Activated naive CD4-positive, alpha-beta T cell treated with anti-CD3 and anti-CD28 coated beads, Interleukin-2, amount 50 U/mL, for 72 hours (primary cell): ENCODE data around the gene MXRA8. TPM values are rescaled to one million over a fixed set of nuclear protein-coding genes. Genes with fewer than 3 reads are reported as not detected.

Source experiments
- ATAC-seq, 2 donors: fragments of 150-1000 bp; cut with Tn5 transposase; 2 replicates each; pipeline ENCODE4 v1.10.0; 2021; ENCODE audit warnings: mild to moderate bottlenecking in 2 of 2, moderate library complexity in 2 of 2
- DNase-seq, 2 donors: peaks; one replicate each; pipeline ENCODE4 v3.0.0; 2021 to 2022; ENCODE audit warnings: low spot score in 2 of 2
- H3K27ac Mint-ChIP-seq, 2 donors: one replicate each; pipeline ENCODE4 v1.8.0; 2022; ENCODE audit warnings: mild to moderate bottlenecking in 2 of 2, mixed read lengths in 2 of 2
- H3K36me3 Mint-ChIP-seq, 2 donors: one replicate each; pipeline ENCODE4 v1.8.0; 2022; ENCODE audit warnings: mixed read lengths in 2 of 2
- H3K9me3 Mint-ChIP-seq, 2 donors: one replicate each; pipeline ENCODE4 v1.8.0; 2022; ENCODE audit warnings: mixed read lengths in 2 of 2
- total RNA-seq, 2 donors: library from RNA; stranded (reverse); gene quantifications; one replicate each; pipeline ENCODE4 v1.2.3, GENCODE V29; 2022

The MXRA8 gene
- total RNA-seq, 2 donors from 2014 or later: 0.66 TPM; not detected in 1

GRCh38 chr1:1347663-1348419 is 10.5 kb downstream of the MXRA8 start:
- Mint-ChIP-seq H3K9me3 (no peaks in the 10 kb centered on the region), H3K27ac (peak overlapping the region in 1 of 2 donors; percentile 65), H3K36me3 (no peaks in the 10 kb centered on the region)
- ATAC-seq (no peak), DNase-seq (no peak)

GRCh38 chr1:1347026-1347595 is 11.2 kb downstream of the MXRA8 start:
- no peak for DNase-seq
- ATAC-seq: no peak
- no peaks in the 10 kb centered on the region for H3K9me3 Mint-ChIP-seq
- no peaks in the 10 kb centered on the region for H3K36me3 Mint-ChIP-seq
- H3K27ac Mint-ChIP-seq: peak overlapping the region in 1 of 2 donors; percentile 65

GRCh38 chr1:1346501-1346890 is 11.9 kb downstream of the MXRA8 start:
- Mint-ChIP-seq H3K36me3 (peaks cover under 1% of the 10 kb centered on the region in 2 donors), H3K9me3 (no peaks in the 10 kb centered on the region), H3K27ac (no peak overlapping the region)
- ATAC-seq (no peak), DNase-seq (no peak)

GRCh38 chr1:1345860-1346500 is 12.4 kb downstream of the MXRA8 start:
- Mint-ChIP-seq H3K36me3 (peaks cover 5 to 6% of the 10 kb centered on the region in 2 donors), H3K9me3 (no peaks in the 10 kb centered on the region), H3K27ac (no peak overlapping the region)
- ATAC-seq (no peak), DNase-seq (no peak)

GRCh38 chr1:1345384-1345783 is 13.0 kb downstream of the MXRA8 start:
- H3K27ac Mint-ChIP-seq: no peak overlapping the region
- H3K9me3 Mint-ChIP-seq: no peaks in the 10 kb centered on the region
- no peak for DNase-seq
- H3K36me3 Mint-ChIP-seq: peaks cover 9 to 11% of the 10 kb centered on the region in 2 donors
- no peak for ATAC-seq

- H3K9me3 Mint-ChIP-seq: no peaks in the 10 kb centered on the region
Measured at GRCh38 chr1:1344655-1345361, 13.5 kb downstream of the MXRA8 start.

GRCh38 chr1:1343811-1344421 is 14.4 kb downstream of the MXRA8 start:
- no peak for ATAC-seq
- no peaks in the 10 kb centered on the region for H3K9me3 Mint-ChIP-seq
- peak overlapping the region in 1 of 2 donors; percentile 17 for H3K27ac Mint-ChIP-seq
- DNase-seq: no peak
- peaks cover 9 to 12% of the 10 kb centered on the region in 2 donors for H3K36me3 Mint-ChIP-seq

More at GRCh38 chr1:1344655-1345361, 13.5 kb downstream of the MXRA8 start:
- DNase-seq (peak in 1 of 2 donors; percentile 78), ATAC-seq (peak; percentile 63 to 89)
- H3K27ac Mint-ChIP-seq: peak overlapping the region in 1 of 2 donors; percentile 36
- peaks cover 9 to 12% of the 10 kb centered on the region in 2 donors for H3K36me3 Mint-ChIP-seq

GRCh38 chr1:1342584-1343115 is 15.7 kb downstream of the MXRA8 start:
- DNase-seq (no peak), ATAC-seq (no peak)
- H3K36me3 Mint-ChIP-seq: peaks cover 9 to 12% of the 10 kb centered on the region in 2 donors
- no peak overlapping the region for H3K27ac Mint-ChIP-seq
- no peaks in the 10 kb centered on the region for H3K9me3 Mint-ChIP-seq

GRCh38 chr1:1342061-1342562 is 16.2 kb downstream of the MXRA8 start:
- DNase-seq (no peak), ATAC-seq (no peak)
- Mint-ChIP-seq H3K9me3 (no peaks in the 10 kb centered on the region), H3K27ac (no peak overlapping the region), H3K36me3 (peaks cover 9 to 12% of the 10 kb centered on the region in 2 donors)

- Mint-ChIP-seq H3K36me3 (peaks cover 9 to 12% of the 10 kb centered on the region in 2 donors), H3K9me3 (no peaks in the 10 kb centered on the region), H3K27ac (no peak overlapping the region)
- no peak for ATAC-seq
- no peak for DNase-seq
Measured at GRCh38 chr1:1341549-1342021, 16.8 kb downstream of the MXRA8 start.

- no peak overlapping the region for H3K27ac Mint-ChIP-seq
- H3K9me3 Mint-ChIP-seq: no peaks in the 10 kb centered on the region
- ATAC-seq (no peak), DNase-seq (no peak)
- peaks cover 9 to 12% of the 10 kb centered on the region in 2 donors for H3K36me3 Mint-ChIP-seq
Measured at GRCh38 chr1:1340791-1341548, 17.4 kb downstream of the MXRA8 start.

GRCh38 chr1:1340185-1340584 is 18.2 kb downstream of the MXRA8 start:
- Mint-ChIP-seq H3K36me3 (peaks cover 9 to 12% of the 10 kb centered on the region in 2 donors), H3K27ac (no peak overlapping the region), H3K9me3 (no peaks in the 10 kb centered on the region)
- no peak for DNase-seq
- ATAC-seq: no peak

- no peak overlapping the region for H3K27ac Mint-ChIP-seq
Measured at GRCh38 chr1:1338278-1338677, 20.1 kb downstream of the MXRA8 start.

GRCh38 chr1:1337793-1338147 is 20.6 kb downstream of the MXRA8 start:
- no peaks in the 10 kb centered on the region for H3K9me3 Mint-ChIP-seq
- ATAC-seq: peak in 1 of 2 donors; percentile 75
- peak in 1 of 2 donors; percentile 63 for DNase-seq

More at GRCh38 chr1:1338278-1338677, 20.1 kb downstream of the MXRA8 start:
- DNase-seq (no peak), ATAC-seq (no peak)
- no peaks in the 10 kb centered on the region for H3K9me3 Mint-ChIP-seq
- peaks cover 9 to 12% of the 10 kb centered on the region in 2 donors for H3K36me3 Mint-ChIP-seq

More at GRCh38 chr1:1337793-1338147, 20.6 kb downstream of the MXRA8 start:
- H3K27ac Mint-ChIP-seq: no peak overlapping the region
- H3K36me3 Mint-ChIP-seq: peaks cover 9 to 12% of the 10 kb centered on the region in 2 donors
